IMR-90 (cell line): ENCODE results near the gene PSRC1.
"Not testable (repeated sequence)": the region's sequence is repeated elsewhere in the genome, so short reads cannot be mapped to it uniquely, and the experiment has no call there.

Experiments used
- BHLHE40 ChIP-seq: fragments of 150-350 bp; IDR thresholded peaks from 2 replicates; pipeline ENCODE4 v1.6.1; 2016; ENCODE audit warnings: mild to moderate bottlenecking, low read depth, low read length
- CEBPB ChIP-seq: IDR thresholded peaks from 2 replicates; pipeline ENCODE4 v1.6.1; 2012; ENCODE audit warnings: low read depth, low read length, improper control_type of control experiment
- CTCF ChIP-seq: conservative IDR thresholded peaks from 2 replicates; pipeline ENCODE4 v1.5.1; 2012; ENCODE audit warnings: mild to moderate bottlenecking, low read depth, low read length, improper control_type of control experiment
- ELK1 ChIP-seq: fragments of 150-350 bp; IDR thresholded peaks from 2 replicates; pipeline ENCODE4 v1.6.1; 2016; ENCODE audit warnings: low read depth, mild to moderate bottlenecking, low read length, moderate library complexity, borderline replicate concordance
- MAFK ChIP-seq: IDR thresholded peaks from 2 replicates; pipeline ENCODE4 v1.6.1; 2012; ENCODE audit warnings: low read depth, low read length, improper control_type of control experiment
- MXI1 ChIP-seq: IDR thresholded peaks from 2 replicates; pipeline ENCODE4 v1.6.1; 2012; ENCODE audit warnings: low read depth, mild to moderate bottlenecking, low read length, moderate library complexity, borderline replicate concordance
- POLR2A ChIP-seq: IDR thresholded peaks from 2 replicates; pipeline ENCODE4 v1.6.1; 2012; ENCODE audit warnings: mild to moderate bottlenecking, low read depth, low read length
- RAD21 ChIP-seq: IDR thresholded peaks from 2 replicates; pipeline ENCODE4 v1.6.1; 2012; ENCODE audit warnings: low read length, improper control_type of control experiment
- SMC3 ChIP-seq: fragments of 150-350 bp; IDR thresholded peaks from 2 replicates; pipeline ENCODE4 v1.6.1; 2016; ENCODE audit warnings: low read depth, mild to moderate bottlenecking, antibody characterized with exemption, low read length, moderate library complexity
- USF2 ChIP-seq: fragments of 150-350 bp; IDR thresholded peaks from 2 replicates; pipeline ENCODE4 v1.6.1; 2017; ENCODE audit warnings: mild to moderate bottlenecking, antibody characterized with exemption, low read length, low read depth

GRCh38 chr1:109286762-109287161 is 3.8 kb upstream of the PSRC1 start:
- TF ChIP-seq CTCF, CEBPB, USF2, ELK1, MXI1, RAD21, POLR2A, BHLHE40, SMC3, MAFK: not testable (repeated sequence)
